Activated CD8-positive, alpha-beta T cell treated with anti-CD3 and anti-CD28 coated beads for 36 hours (primary cell): ENCODE results near the gene SH3D19. TPM values are rescaled to one million over a fixed set of nuclear protein-coding genes. Genes with fewer than 3 reads are reported as not detected.

Experiments used
- ATAC-seq: fragments of 200-7000 bp; cut with Tn5 transposase; one replicate; pipeline ENCODE4 v1.10.0; 2021; ENCODE audit warnings: mild to moderate bottlenecking, moderate library complexity
- CTCF ChIA-PET: fragments of 350-600 bp; sonication (Branson Sonifier 250); formaldehyde crosslinking; loops from one replicate; lab custom pipeline; 2021; ENCODE audit warnings: antibody characterized with exemption; lab: Charles Lee
- POLR2A ChIA-PET: fragments of 350-600 bp; sonication (Branson Sonifier 250); formaldehyde crosslinking; loops from one replicate; lab custom pipeline; 2021; ENCODE audit warnings: antibody characterized with exemption; lab: Charles Lee
- DNase-seq: peaks from one replicate; pipeline ENCODE4 v3.0.0-alpha.2; 2020
- H3K27ac Mint-ChIP-seq: one replicate; pipeline ENCODE4 v1.8.0; 2021; ENCODE audit warnings: mild to moderate bottlenecking, mixed read lengths
- H3K27me3 Mint-ChIP-seq: one replicate; pipeline ENCODE4 v1.8.0; 2021; ENCODE audit warnings: mixed read lengths
- H3K36me3 Mint-ChIP-seq: one replicate; pipeline ENCODE4 v1.8.0; 2021; ENCODE audit warnings: low read depth, mixed read lengths
- H3K4me1 Mint-ChIP-seq: one replicate; pipeline ENCODE4 v1.8.0; 2021; ENCODE audit warnings: low read depth, mixed read lengths
- H3K4me3 Mint-ChIP-seq: one replicate; pipeline ENCODE4 v1.8.0; 2021; ENCODE audit warnings: mild to moderate bottlenecking, moderate library complexity, mixed read lengths
- H3K9me3 Mint-ChIP-seq: one replicate; pipeline ENCODE4 v1.8.0; 2021; ENCODE audit warnings: mixed read lengths
- CTCF ChIP-seq: fragments of 200-600 bp; IDR thresholded peaks from one replicate; pipeline ENCODE4 v1.8.0; 2022; ENCODE audit warnings: antibody characterized with exemption, mild to moderate bottlenecking
- intact Hi-C: fragments of 100-400 bp; cut with micrococcal nuclease; formaldehyde crosslinking; loops from one replicate; pipeline ENCODE4 v1.10.0; 2022
- total RNA-seq, 2 experiments: library from RNA; stranded (reverse); gene quantifications; one replicate each; pipeline ENCODE4 v1.2.3, GENCODE V29; 2021

The SH3D19 gene
- total RNA-seq, 2 experiments from 2014 or later: not detected

DNA sequence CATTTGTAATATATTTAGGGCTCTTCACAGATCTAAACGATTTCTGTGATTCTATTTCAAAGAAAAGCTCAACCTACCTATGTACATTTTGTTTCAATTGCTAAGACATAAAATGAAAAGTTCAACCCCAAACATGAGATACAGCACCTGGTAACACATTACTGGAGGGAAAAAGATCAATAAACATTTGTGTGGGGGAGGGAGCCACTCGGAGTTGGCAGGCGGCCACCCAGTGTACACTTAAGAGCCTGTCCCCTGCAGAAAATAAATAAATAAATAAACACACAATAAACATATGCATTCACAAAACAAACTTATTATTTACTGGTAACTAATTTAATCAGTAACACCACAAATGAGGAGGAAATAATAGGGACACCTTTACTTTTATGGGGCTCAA lies 29.2 kb downstream of the SH3D19 start:
- ATAC-seq: no peak
- H3K4me3 Mint-ChIP-seq: no peak overlapping the region
- H3K27ac Mint-ChIP-seq: no peak overlapping the region
- no peaks in the 10 kb centered on the region for H3K36me3 Mint-ChIP-seq
- ChIA-PET CTCF (interaction anchor here (1.1 kb wide), 1 partner anchor 24 kb away, joined by 4 read pairs; no protein-coding TSS in a partner anchor), POLR2A (no interaction called here)
- H3K27me3 Mint-ChIP-seq: peaks cover 2% of the 10 kb centered on the region
- intact Hi-C loops: no loop called here
- TF ChIP-seq CTCF: no peak
- no peaks in the 10 kb centered on the region for H3K9me3 Mint-ChIP-seq
- no peak for DNase-seq
- H3K4me1 Mint-ChIP-seq: no peaks in the 10 kb centered on the region

GRCh38 chr4:151294833-151295496 lies 30.4 kb downstream of the SH3D19 start:
- ChIA-PET POLR2A (no interaction called here), CTCF (no interaction called here)
- Mint-ChIP-seq H3K4me1 (no peaks in the 10 kb centered on the region), H3K4me3 (no peak overlapping the region), H3K27me3 (peaks cover 2% of the 10 kb centered on the region), H3K27ac (no peak overlapping the region), H3K9me3 (no peaks in the 10 kb centered on the region), H3K36me3 (no peaks in the 10 kb centered on the region)
- intact Hi-C loops: no loop called here
- TF ChIP-seq CTCF: no peak
- no peak for DNase-seq
- no peak for ATAC-seq

- intact Hi-C loops: no loop called here
- no peak for TF ChIP-seq CTCF
- Mint-ChIP-seq H3K4me3 (no peak overlapping the region), H3K9me3 (no peaks in the 10 kb centered on the region), H3K27me3 (no peaks in the 10 kb centered on the region), H3K4me1 (no peaks in the 10 kb centered on the region), H3K27ac (no peak overlapping the region), H3K36me3 (no peaks in the 10 kb centered on the region)
- ATAC-seq (no peak), DNase-seq (no peak)
- ChIA-PET POLR2A (no interaction called here), CTCF (interaction anchor here (0.7 kb wide), 1 partner anchor 15 kb away, joined by 3 read pairs; the partner anchor contains the start of gene PRSS48)
These were observed 33.4 kb downstream of the SH3D19 start for GRCh38 chr4:151292038-151292437.

DNA sequence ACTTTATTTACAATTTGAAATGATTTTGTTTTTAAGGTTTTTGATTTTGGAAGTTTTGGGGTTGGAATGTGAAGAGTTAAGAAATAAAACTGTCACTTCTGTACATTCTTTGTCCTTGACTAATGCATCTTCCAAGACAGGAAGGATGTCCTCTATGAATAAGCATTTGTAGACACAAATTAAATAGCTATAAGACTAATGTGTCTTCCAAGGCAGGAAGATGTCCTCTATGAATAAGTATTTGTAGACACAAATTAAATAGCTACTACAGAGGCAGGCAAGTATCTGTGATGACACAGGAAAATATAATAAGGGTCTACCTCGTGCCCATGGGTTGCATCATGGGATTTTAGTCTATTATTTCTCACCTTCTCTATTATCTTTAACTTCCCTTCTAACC lies 33.9 kb downstream of the SH3D19 start:
- intact Hi-C loops: no loop called here
- Mint-ChIP-seq H3K36me3 (no peaks in the 10 kb centered on the region), H3K27me3 (no peaks in the 10 kb centered on the region), H3K9me3 (no peaks in the 10 kb centered on the region), H3K4me1 (no peaks in the 10 kb centered on the region), H3K4me3 (no peak overlapping the region), H3K27ac (no peak overlapping the region)
- ChIA-PET POLR2A (no interaction called here), CTCF (no interaction called here)
- no peak for TF ChIP-seq CTCF
- ATAC-seq (no peak), DNase-seq (no peak)

DNA sequence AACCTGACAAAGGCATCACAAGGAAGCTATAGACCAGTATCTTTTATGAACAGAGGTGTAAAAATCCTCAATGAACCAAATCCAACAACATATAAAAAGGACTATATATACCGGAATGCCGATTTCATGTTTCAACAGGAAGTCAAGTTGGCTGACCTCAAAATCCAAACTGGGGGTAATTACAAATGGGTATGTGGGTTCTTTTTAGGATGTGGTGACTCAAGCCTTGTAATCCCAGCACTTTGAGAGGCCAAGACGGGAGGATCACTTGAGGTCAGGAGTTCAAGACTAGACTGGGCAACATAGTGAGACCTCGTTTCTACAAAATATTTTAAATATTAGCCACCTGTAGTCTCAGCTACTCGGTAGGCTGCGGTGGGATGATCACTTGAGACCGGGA lies 38.0 kb downstream of the SH3D19 start:
- POLR2A ChIA-PET: no interaction called here

More for the DNA sequence above, 38.0 kb downstream of the SH3D19 start:
- CTCF ChIA-PET: interaction anchor here (0.6 kb wide), 1 partner anchor 1123 kb away, joined by 3 read pairs; no protein-coding TSS in a partner anchor
- H3K4me1 Mint-ChIP-seq: no peaks in the 10 kb centered on the region
- peaks cover 3% of the 10 kb centered on the region for H3K9me3 Mint-ChIP-seq
- intact Hi-C loops: no loop called here
- no peak overlapping the region for H3K27ac Mint-ChIP-seq
- ATAC-seq (no peak), DNase-seq (no peak)
- no peak for TF ChIP-seq CTCF
- H3K4me3 Mint-ChIP-seq: no peak overlapping the region
- peaks cover 2% of the 10 kb centered on the region for H3K27me3 Mint-ChIP-seq
- no peaks in the 10 kb centered on the region for H3K36me3 Mint-ChIP-seq
